ENCODE measurements around the gene SLC25A6.
"Not testable (repeated sequence)": the region's sequence is repeated elsewhere in the genome, so short reads cannot be mapped to it uniquely, and the experiment has no call there.

SLC25A6 gene

DNA sequence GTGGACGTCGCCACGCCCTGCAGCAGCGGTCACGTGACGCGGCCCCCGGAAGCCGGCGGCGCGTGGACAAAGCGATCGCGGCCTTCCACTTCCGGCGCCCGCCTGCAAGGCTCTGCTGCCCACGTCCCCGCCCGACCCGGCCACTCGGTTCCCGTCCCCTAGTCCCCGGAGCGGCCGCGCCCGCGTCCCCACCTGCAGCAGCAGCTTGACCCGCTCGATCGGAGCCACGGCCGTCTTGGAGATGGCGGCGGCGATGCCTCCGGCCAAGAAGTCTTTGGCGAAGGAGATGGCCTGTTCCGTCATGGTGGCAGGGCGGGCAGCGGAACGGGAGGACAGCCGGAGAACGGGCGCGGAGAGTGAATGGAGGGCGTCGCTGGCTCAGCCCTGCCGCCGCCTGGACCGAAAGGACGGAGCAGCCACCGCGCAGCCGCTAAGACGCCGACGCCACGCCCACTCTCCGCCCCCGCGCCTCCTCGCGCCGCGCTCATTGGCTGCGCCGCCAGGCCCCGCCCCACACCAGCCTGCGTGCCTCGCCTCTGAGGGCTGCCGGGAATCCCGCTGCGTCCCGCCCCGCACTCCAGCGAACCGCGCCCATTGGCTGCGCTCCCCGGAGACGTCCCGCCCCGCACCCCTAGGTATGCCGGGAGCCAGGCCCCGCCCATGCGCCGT is at the start of gene SLC25A6:
SLC25A6 (minus strand) TSS at position 407 of the 669 bp plus-strand sequence; CDS start at position 303, 104 bp downstream.
- Mint-ChIP-seq H3K36me3 (ENCODE audit: insufficient read depth) (peaks cover 53% of the 10 kb centered on the region), H3K9me3 (no peaks in the 10 kb centered on the region), H3K27me3 (no peaks in the 10 kb centered on the region), H3K4me3 (peak within 1 kb of the TSS; percentile 89), H3K4me1 (peaks cover 51% of the 10 kb centered on the region), H3K27ac (ENCODE audit: low read depth) (peak within 1 kb of the TSS; percentile 86)
- ATAC-seq (replicated peaks; ENCODE audit: extremely low read depth, poor library complexity, severe bottlenecking) (peak; percentile 98), DNase-seq (ENCODE audit: low spot score in 2 of 2) (peak; percentile 100)

DNA sequence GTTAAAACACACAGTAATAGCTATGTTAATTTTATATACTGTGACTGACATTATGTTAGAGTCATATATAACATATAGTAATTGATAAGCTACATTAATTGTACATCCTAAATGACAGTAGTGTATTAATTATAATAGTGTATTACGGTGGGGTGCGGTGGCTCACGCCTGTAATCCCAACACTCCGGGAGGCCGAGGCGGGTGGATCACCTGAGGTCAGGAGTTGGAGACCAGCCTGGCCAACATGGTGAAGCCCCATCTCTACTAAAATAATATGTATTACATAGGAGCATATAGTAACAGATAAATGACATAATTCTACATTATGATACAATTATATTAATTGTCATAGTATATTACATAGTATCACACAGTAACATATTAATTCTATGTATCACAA is 48.6 kb upstream of the SLC25A6 start:
- H3K4me1 Mint-ChIP-seq, result peaks cover 13% of the 10 kb centered on the region
- H3K4me3 Mint-ChIP-seq, result no peak overlapping the region
- ATAC-seq (replicated peaks; ENCODE audit: extremely low read depth, poor library complexity, severe bottlenecking), result no peak
- H3K27me3 Mint-ChIP-seq, result no peaks in the 10 kb centered on the region
- peaks cover 41% of the 10 kb centered on the region for H3K36me3 Mint-ChIP-seq (ENCODE audit: insufficient read depth)
- H3K27ac Mint-ChIP-seq (ENCODE audit: low read depth), result peak overlapping the region; percentile 25
- peaks cover 26% of the 10 kb centered on the region for H3K9me3 Mint-ChIP-seq
- DNase-seq (ENCODE audit: low spot score in 2 of 2), result no peak

DNA sequence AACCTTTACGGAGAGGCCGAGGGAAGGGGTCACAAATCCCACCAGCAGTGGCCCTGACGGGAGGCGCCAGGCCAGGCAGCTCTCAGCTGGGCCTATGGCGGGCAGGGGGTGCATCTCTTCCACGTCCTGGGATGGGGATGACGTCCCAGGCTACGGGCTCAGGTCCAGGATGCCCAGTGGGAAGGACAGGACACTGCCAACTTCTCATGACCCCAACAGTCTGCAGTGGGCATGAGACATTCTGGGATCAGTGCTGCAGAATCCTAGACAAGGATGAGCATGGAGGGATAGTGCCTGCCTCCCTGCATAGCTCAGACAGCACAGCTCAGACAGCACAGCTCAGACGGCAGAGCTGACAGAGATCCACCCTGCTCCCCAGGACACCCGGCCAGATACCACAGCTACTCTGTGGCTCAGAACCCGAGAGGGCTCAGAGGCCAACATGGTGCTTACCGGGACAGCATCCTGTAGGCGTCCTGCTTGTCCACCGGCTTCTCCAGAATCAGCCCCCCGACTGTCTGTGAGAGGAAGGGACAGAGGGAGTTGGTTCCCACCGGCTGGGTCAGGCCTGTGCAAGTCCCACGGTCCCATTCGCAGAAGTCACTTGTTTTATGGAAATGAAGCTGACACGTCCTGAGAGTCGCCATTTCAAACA is 43.5 kb upstream of the SLC25A6 start:
- DNase-seq (ENCODE audit: low spot score in 2 of 2) (no peak), ATAC-seq (replicated peaks; ENCODE audit: extremely low read depth, poor library complexity, severe bottlenecking) (no peak)
- Mint-ChIP-seq H3K36me3 (ENCODE audit: insufficient read depth) (peaks cover 42% of the 10 kb centered on the region), H3K27ac (ENCODE audit: low read depth) (no peak overlapping the region), H3K9me3 (peaks cover 8% of the 10 kb centered on the region), H3K4me3 (no peak overlapping the region), H3K4me1 (no peaks in the 10 kb centered on the region), H3K27me3 (no peaks in the 10 kb centered on the region)

- no peak for DNase-seq (ENCODE audit: low spot score in 2 of 2)
- no peak for ATAC-seq (replicated peaks; ENCODE audit: extremely low read depth, poor library complexity, severe bottlenecking)
- peaks cover 8% of the 10 kb centered on the region for H3K9me3 Mint-ChIP-seq
- peaks cover 42% of the 10 kb centered on the region for H3K36me3 Mint-ChIP-seq (ENCODE audit: insufficient read depth)
- no peak overlapping the region for H3K4me3 Mint-ChIP-seq
- H3K27me3 Mint-ChIP-seq, result no peaks in the 10 kb centered on the region
- no peak overlapping the region for H3K27ac Mint-ChIP-seq (ENCODE audit: low read depth)
- no peaks in the 10 kb centered on the region for H3K4me1 Mint-ChIP-seq
These were observed 42.9 kb upstream of the SLC25A6 start for GRCh38 chrX:1434871-1435240.

DNA sequence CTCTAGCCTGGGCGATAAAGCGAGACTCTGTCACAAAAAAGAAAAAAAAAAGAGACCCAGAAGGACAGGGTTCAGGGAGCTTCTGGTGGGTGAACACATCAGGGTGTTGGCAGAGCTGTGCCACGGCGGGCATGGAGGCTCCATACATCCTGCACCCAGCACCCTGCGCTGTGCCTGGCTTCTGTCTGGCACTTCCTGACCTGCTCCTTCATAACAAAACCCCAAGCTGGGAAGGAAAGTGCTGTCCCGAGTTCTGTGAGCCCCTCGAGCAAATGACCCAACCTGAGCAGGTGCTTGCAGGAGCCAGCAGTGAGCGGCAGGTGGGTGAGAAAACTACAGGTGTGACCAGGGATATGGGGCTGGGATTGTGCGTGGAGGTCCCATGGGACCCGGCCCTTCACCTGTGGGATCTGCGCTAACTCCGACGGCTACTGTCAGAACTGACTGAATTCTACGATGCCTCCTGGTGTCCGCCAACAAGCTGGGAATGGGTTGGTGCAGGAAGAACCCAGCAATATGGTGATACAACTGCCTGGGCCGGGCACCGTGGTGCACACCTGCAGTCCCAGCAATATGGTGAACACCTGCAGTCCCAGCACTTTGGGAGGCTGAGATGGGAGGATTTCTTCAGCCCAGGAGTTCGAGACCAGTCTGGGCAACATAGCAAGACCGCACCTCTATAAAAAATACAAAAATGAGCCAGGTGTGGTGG is 41.9 kb upstream of the SLC25A6 start:
- no peak for ATAC-seq (replicated peaks; ENCODE audit: extremely low read depth, poor library complexity, severe bottlenecking)
- H3K4me1 Mint-ChIP-seq, result no peaks in the 10 kb centered on the region
- H3K36me3 Mint-ChIP-seq (ENCODE audit: insufficient read depth), result peaks cover 38% of the 10 kb centered on the region
- no peak for DNase-seq (ENCODE audit: low spot score in 2 of 2)
- no peak overlapping the region for H3K27ac Mint-ChIP-seq (ENCODE audit: low read depth)
- peaks cover 8% of the 10 kb centered on the region for H3K9me3 Mint-ChIP-seq
- no peak overlapping the region for H3K4me3 Mint-ChIP-seq
- H3K27me3 Mint-ChIP-seq, result no peaks in the 10 kb centered on the region

DNA sequence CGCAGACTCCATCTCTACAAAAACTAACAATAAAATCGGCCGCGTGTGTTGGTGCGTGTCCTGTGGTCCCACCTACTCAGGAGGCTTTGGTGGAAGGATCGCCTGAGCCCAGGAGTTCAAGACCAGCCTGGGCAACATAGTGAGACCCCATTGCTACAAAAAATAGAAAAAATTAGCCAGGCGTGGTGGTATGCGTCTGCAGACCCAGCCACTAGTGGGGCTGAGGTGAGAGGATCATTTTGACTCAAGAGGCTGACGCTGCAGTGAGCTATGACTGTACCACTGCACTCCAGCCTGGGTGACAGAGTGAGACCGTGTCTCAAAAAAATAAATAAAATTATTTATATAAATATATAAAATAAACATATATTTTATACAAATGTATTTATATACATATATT is 38.5 kb upstream of the SLC25A6 start:
- Mint-ChIP-seq H3K9me3 (no peaks in the 10 kb centered on the region), H3K4me3 (no peak overlapping the region), H3K36me3 (ENCODE audit: insufficient read depth) (peaks cover 25% of the 10 kb centered on the region), H3K4me1 (no peaks in the 10 kb centered on the region), H3K27me3 (no peaks in the 10 kb centered on the region), H3K27ac (ENCODE audit: low read depth) (no peak overlapping the region)
- ATAC-seq (replicated peaks; ENCODE audit: extremely low read depth, poor library complexity, severe bottlenecking) (no peak), DNase-seq (ENCODE audit: low spot score in 2 of 2) (no peak)

DNA sequence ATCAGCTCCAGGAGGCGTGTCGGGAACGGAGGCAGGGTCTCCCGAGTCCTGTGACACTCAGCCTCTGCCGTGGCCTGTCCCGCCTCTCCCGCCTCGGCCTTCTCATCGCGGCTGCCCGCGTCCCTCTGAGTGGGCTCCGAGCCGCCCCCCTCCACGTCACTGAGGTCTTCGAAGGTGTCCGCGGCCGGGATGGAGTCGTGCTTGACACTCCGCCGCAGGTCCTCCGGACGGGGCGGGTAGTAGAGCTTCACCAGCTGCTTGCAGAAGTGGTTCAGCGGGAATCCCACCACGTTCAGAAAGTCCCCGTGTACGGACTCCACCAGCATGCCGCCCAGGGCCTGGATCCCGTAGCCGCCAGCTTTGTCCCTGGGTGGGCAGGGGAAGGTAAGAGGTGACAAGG is 35.8 kb upstream of the SLC25A6 start:
- Mint-ChIP-seq H3K9me3 (peaks cover 10% of the 10 kb centered on the region), H3K36me3 (ENCODE audit: insufficient read depth) (peaks cover 18% of the 10 kb centered on the region), H3K4me1 (peaks cover 10% of the 10 kb centered on the region), H3K27me3 (no peaks in the 10 kb centered on the region), H3K27ac (ENCODE audit: low read depth) (no peak overlapping the region), H3K4me3 (no peak overlapping the region)
- no peak for ATAC-seq (replicated peaks; ENCODE audit: extremely low read depth, poor library complexity, severe bottlenecking)
- DNase-seq (ENCODE audit: low spot score in 2 of 2), result no peak

GRCh38 chrX:1426321-1426720 is 34.4 kb upstream of the SLC25A6 start:
- Mint-ChIP-seq H3K9me3 (peaks cover 10% of the 10 kb centered on the region), H3K27ac (ENCODE audit: low read depth) (peak overlapping the region; percentile 85), H3K36me3 (ENCODE audit: insufficient read depth) (peaks cover 16% of the 10 kb centered on the region)
- H3K4me3 Mint-ChIP-seq; H3K27me3 Mint-ChIP-seq; DNase-seq (ENCODE audit: low spot score in 2 of 2); H3K4me1 Mint-ChIP-seq; ATAC-seq (replicated peaks; ENCODE audit: extremely low read depth, poor library complexity, severe bottlenecking): not testable (repeated sequence)

GRCh38 chrX:1425381-1425780 is 33.5 kb upstream of the SLC25A6 start:
- Mint-ChIP-seq H3K27me3 (no peaks in the 10 kb centered on the region), H3K4me3 (no peak overlapping the region), H3K4me1 (peaks cover 11% of the 10 kb centered on the region), H3K9me3 (peaks cover 10% of the 10 kb centered on the region), H3K27ac (ENCODE audit: low read depth) (peak overlapping the region; percentile 4), H3K36me3 (ENCODE audit: insufficient read depth) (peaks cover 19% of the 10 kb centered on the region)
- DNase-seq (ENCODE audit: low spot score in 2 of 2), result no peak
- no peak for ATAC-seq (replicated peaks; ENCODE audit: extremely low read depth, poor library complexity, severe bottlenecking)

DNA sequence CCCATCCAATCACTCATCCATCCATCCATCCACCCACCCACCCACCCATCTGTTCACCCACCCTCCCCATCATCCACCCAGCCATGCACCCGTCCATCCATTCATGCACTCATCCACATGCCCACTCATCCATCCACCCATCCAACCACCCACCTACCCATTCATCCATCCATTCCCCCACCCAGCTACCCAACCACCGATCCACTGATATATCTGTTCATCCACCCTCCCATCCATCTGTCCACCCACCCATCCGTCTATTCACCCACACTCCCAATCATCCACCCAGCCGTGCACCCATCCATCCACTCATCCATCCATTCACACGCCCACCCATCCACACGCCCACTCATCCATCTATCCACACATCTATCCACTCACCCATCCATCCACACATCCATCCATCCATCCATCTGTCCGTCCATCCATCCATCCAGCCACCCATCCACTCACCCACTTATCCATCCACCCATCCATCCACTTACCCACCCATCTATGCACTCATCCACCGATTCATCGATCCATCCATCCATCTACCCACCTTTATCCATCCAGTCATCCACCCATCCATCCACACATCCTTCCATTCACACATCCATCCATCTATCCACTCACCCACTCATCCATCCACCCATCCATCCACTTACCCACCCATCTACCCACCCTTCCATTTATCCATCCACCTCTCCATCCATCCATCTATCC is 32.4 kb upstream of the SLC25A6 start:
- Mint-ChIP-seq H3K27ac (ENCODE audit: low read depth) (peak overlapping the region; percentile 4), H3K27me3 (no peaks in the 10 kb centered on the region), H3K4me1 (peaks cover 20% of the 10 kb centered on the region), H3K9me3 (peaks cover 17% of the 10 kb centered on the region), H3K36me3 (ENCODE audit: insufficient read depth) (peaks cover 21% of the 10 kb centered on the region), H3K4me3 (no peak overlapping the region)
- ATAC-seq (replicated peaks; ENCODE audit: extremely low read depth, poor library complexity, severe bottlenecking) (no peak), DNase-seq (ENCODE audit: low spot score in 2 of 2) (no peak)

DNA sequence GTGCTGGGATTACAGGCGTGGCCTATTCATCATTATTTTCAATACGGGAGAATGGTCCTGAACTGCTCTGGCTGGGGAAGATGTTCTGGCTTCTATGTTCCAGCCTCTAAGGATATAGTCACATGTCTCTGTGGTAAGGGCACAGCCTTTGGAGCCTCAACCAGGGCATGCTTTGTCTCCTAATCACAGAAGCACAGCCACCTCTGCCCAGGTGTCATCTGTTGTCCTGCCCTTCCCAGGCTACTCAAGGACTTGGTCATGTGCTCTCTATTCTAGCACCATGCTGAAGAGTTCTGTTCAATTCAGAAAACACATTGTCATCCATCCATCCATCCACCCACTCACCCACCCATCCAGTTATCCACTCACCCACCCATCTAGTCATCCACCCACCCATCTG is 31.3 kb upstream of the SLC25A6 start:
- no peak overlapping the region for H3K4me3 Mint-ChIP-seq
- peaks cover 21% of the 10 kb centered on the region for H3K36me3 Mint-ChIP-seq (ENCODE audit: insufficient read depth)
- no peak for ATAC-seq (replicated peaks; ENCODE audit: extremely low read depth, poor library complexity, severe bottlenecking)
- H3K4me1 Mint-ChIP-seq, result peaks cover 20% of the 10 kb centered on the region
- peaks cover 17% of the 10 kb centered on the region for H3K9me3 Mint-ChIP-seq
- no peak overlapping the region for H3K27ac Mint-ChIP-seq (ENCODE audit: low read depth)
- no peak for DNase-seq (ENCODE audit: low spot score in 2 of 2)
- no peaks in the 10 kb centered on the region for H3K27me3 Mint-ChIP-seq

- Mint-ChIP-seq H3K27me3 (no peaks in the 10 kb centered on the region), H3K4me1 (peaks cover 20% of the 10 kb centered on the region), H3K4me3 (no peak overlapping the region), H3K36me3 (ENCODE audit: insufficient read depth) (peaks cover 17% of the 10 kb centered on the region), H3K9me3 (peaks cover 17% of the 10 kb centered on the region), H3K27ac (ENCODE audit: low read depth) (no peak overlapping the region)
- DNase-seq (ENCODE audit: low spot score in 2 of 2) (no peak), ATAC-seq (replicated peaks; ENCODE audit: extremely low read depth, poor library complexity, severe bottlenecking) (no peak)
These were observed 30.2 kb upstream of the SLC25A6 start for GRCh38 chrX:1422135-1422465.

Measured in central memory CD8-positive, alpha-beta T cell (primary cell).